ENCODE data around the gene SETDB2. TPM values are rescaled to one million over a fixed set of nuclear protein-coding genes. Genes with fewer than 3 reads are reported as not detected.

Gene SETDB2
- total RNA-seq, 4 donors from 2014 or later = 5.4 to 20.6 (median 8.9) TPM

DNA sequence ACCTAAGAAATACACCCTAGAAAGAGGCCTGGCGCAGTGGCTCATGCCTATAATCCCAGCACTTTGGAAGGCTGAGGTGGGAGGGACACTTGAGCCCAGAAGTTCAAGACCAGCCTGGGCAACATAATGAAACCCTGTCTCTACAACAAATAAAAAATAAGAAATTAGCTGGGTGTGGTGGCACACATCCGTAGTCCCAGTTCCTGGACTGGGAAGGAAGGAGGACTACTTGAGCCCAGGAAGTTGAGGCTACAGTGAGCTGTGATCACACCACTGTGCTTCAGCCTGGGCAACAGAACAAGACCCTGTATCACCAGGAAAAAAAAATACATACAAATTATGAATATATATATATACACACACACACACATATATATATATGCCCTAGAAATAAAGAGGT is 94.3 kb downstream of the SETDB2 start:
- no peak for DNase-seq
- no peaks in the 10 kb centered on the region for H3K9me3 ChIP-seq
- peaks cover 0 to 25% (median 0%) of the 10 kb centered on the region in 3 donors for H3K36me3 ChIP-seq
- H3K4me1 ChIP-seq = no peaks in the 10 kb centered on the region
- no peak overlapping the region for H3K4me3 ChIP-seq
- no peaks in the 10 kb centered on the region for H3K27me3 ChIP-seq
- H3K27ac ChIP-seq = no peak overlapping the region
- no peak for TF ChIP-seq POLR2A (IDR thresholded peaks at IDR 0.05)
- TF ChIP-seq, protein P1, sequence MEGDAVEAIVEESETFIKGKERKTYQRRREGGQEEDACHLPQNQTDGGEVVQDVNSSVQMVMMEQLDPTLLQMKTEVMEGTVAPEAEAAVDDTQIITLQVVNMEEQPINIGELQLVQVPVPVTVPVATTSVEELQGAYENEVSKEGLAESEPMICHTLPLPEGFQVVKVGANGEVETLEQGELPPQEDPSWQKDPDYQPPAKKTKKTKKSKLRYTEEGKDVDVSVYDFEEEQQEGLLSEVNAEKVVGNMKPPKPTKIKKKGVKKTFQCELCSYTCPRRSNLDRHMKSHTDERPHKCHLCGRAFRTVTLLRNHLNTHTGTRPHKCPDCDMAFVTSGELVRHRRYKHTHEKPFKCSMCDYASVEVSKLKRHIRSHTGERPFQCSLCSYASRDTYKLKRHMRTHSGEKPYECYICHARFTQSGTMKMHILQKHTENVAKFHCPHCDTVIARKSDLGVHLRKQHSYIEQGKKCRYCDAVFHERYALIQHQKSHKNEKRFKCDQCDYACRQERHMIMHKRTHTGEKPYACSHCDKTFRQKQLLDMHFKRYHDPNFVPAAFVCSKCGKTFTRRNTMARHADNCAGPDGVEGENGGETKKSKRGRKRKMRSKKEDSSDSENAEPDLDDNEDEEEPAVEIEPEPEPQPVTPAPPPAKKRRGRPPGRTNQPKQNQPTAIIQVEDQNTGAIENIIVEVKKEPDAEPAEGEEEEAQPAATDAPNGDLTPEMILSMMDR (IDR thresholded peaks at IDR 0.05) = no peak

DNA sequence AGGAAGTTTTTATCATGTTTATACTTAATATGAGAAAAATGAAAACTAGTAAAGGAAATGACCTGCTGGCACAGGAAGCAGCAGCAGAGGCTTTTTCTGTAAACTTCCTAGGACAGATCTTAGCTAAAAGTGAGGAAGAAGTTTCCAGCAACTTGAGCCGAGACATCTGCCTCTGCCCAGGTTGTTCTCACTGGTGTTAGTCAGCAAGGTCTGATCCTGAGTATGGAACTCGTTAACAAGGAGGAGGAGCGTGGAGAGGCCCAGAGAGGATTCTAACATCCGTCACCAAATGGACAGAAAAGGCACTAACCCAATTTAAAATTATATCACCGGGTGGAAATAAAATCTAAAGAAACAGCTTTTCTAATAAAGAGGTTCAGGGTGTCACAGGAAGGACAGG is 95.2 kb downstream of the SETDB2 start:
- Histone ChIP-seq H3K4me3 (no peak overlapping the region), H3K36me3 (peaks cover 0 to 19% (median 0%) of the 10 kb centered on the region in 3 donors), H3K4me1 (no peaks in the 10 kb centered on the region), H3K9me3 (no peaks in the 10 kb centered on the region), H3K27ac (no peak overlapping the region), H3K27me3 (no peaks in the 10 kb centered on the region)
- no peak for TF ChIP-seq POLR2A (IDR thresholded peaks at IDR 0.05)
- TF ChIP-seq, protein P1 (IDR thresholded peaks at IDR 0.05) = no peak
- no peak for DNase-seq

DNA sequence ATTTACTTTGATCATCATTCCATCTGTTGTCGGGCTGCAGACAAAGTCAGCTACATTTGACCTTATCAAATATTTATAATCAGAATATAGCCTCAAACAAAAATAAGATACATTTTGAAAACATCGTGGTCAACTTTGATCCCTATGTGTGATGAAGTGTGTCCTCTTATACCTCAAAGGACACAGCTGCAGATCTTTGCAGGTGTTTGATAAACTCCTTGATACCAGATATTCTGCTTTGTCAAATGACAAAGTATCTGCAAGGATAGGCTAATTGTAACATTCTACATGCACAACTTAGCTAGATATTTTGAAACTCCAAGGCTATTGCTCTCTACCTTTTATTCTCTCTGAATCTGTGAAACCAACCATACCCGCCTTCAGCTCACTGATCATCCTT is 95.7 kb downstream of the SETDB2 start:
- peaks cover 0 to 21% (median 0%) of the 10 kb centered on the region in 3 donors for H3K36me3 ChIP-seq
- H3K9me3 ChIP-seq = no peaks in the 10 kb centered on the region
- no peak for TF ChIP-seq POLR2A (IDR thresholded peaks at IDR 0.05)
- TF ChIP-seq, protein P1 (IDR thresholded peaks at IDR 0.05) = no peak
- H3K4me3 ChIP-seq = no peak overlapping the region
- no peaks in the 10 kb centered on the region for H3K4me1 ChIP-seq
- no peak overlapping the region for H3K27ac ChIP-seq
- H3K27me3 ChIP-seq = no peaks in the 10 kb centered on the region
- DNase-seq = no peak

DNA sequence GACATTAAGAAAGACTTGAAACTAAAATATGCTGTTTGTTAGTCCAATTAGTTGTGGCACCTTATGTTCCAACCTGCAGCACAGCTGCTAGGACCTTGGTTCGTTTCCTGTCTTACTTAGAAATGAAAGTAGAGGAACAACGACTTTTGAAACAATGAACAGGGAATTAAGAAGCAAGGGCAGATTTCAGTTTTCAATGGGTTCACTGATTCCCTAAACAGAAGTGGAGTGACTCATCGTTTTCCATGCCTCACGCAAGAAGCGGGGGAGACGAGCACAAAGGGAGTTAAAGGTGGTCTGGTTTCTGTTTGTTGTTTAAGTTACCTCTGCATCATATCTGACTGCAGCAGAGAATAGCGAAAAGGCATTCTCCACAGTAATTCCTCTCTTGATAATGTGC is 96.5 kb downstream of the SETDB2 start:
- H3K27me3 ChIP-seq = no peaks in the 10 kb centered on the region
- no peaks in the 10 kb centered on the region for H3K9me3 ChIP-seq
- TF ChIP-seq, protein P1 (IDR thresholded peaks at IDR 0.05) = no peak
- TF ChIP-seq POLR2A (IDR thresholded peaks at IDR 0.05) = no peak
- H3K27ac ChIP-seq = no peak overlapping the region
- no peak for DNase-seq
- H3K36me3 ChIP-seq = peaks cover 0 to 26% (median 0%) of the 10 kb centered on the region in 3 donors
- H3K4me3 ChIP-seq = peak overlapping the region in 1 of 4 donors; percentile 8
- no peaks in the 10 kb centered on the region for H3K4me1 ChIP-seq

DNA sequence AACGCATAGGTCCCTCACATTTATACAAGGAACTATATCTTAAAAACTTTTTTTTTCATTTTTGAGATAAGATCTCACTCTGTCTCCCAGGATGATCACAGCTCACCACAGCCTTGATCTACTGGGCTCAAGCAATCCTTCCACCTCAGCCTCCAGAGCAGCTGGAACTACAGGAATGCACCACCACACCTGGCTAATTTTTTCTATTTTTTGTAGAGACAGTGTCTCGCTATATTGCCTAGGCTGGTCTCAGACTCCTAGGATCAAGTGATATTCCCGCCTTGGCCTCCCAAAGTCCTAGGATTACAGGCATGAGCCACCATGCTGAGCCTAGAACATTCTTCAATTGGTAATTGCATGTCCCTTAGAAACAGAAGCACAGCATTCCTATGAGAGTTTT is 99.6 kb downstream of the SETDB2 start:
- Histone ChIP-seq H3K9me3 (no peaks in the 10 kb centered on the region), H3K27me3 (no peaks in the 10 kb centered on the region), H3K4me1 (no peaks in the 10 kb centered on the region), H3K27ac (no peak overlapping the region), H3K36me3 (peaks cover 0 to 41% (median 0%) of the 10 kb centered on the region in 3 donors), H3K4me3 (no peak overlapping the region)
- no peak for TF ChIP-seq POLR2A (IDR thresholded peaks at IDR 0.05)
- TF ChIP-seq, protein P1 (IDR thresholded peaks at IDR 0.05) = no peak
- DNase-seq = no peak

Other genes with a start within 250 kb of the SETDB2 start
- not detected for gene MLNR, start 223.9 kb upstream of the SETDB2 start, total RNA-seq
- 1 to 10 TPM; 4.7 to 9.2 (median 7.1) TPM for gene CDADC1, start 196.3 kb upstream of the SETDB2 start, total RNA-seq
- gene CAB39L, start 210 bp upstream of the SETDB2 start, total RNA-seq = 10 to 100 TPM in 2 of 4 donors, 1 to 10 TPM in 2; 8.3 to 28.9 (median 11.6) TPM
- 10 to 100 TPM; 26.1 to 61.9 (median 57.4) TPM for gene PHF11, start 51.7 kb downstream of the SETDB2 start, total RNA-seq
- gene RCBTB1, start 141.3 kb downstream of the SETDB2 start, total RNA-seq = 10 to 100 TPM in 1 of 4 donors, 1 to 10 TPM in 3; 5.6 to 10.7 (median 8.1) TPM
- gene ARL11, start 184.2 kb downstream of the SETDB2 start, total RNA-seq = 1 to 10 TPM; 1.2 to 5.0 (median 3.6) TPM
- gene EBPL, start 247.2 kb downstream of the SETDB2 start, total RNA-seq = 10 to 100 TPM in 3 of 4 donors, 1 to 10 TPM in 1; 6.7 to 21.6 (median 19.2) TPM